D721Med (cell line): Measurements from ENCODE around the gene ADAT2.

ENCODE experiments used
- DNase-seq: peaks from one replicate; pipeline ENCODE4 v3.0.0; 2011; ENCODE audit warnings: low spot score; ENCODE audit not compliant: insufficient read length
- FAIRE-seq: peaks from 2 replicates; lab custom pipeline; 2011; peaks lifted over from hg19 to GRCh38; lab: Jason Lieb, UNC
- TF ChIP-seq, protein P1 (sequence below): IDR thresholded peaks from 2 replicates; pipeline ENCODE4 v1.5.1; 2012; ENCODE audit warnings: mild to moderate bottlenecking, control low read depth; ENCODE audit not compliant: insufficient read depth; ENCODE audit errors: missing control alignments

Gene ADAT2

DNA sequence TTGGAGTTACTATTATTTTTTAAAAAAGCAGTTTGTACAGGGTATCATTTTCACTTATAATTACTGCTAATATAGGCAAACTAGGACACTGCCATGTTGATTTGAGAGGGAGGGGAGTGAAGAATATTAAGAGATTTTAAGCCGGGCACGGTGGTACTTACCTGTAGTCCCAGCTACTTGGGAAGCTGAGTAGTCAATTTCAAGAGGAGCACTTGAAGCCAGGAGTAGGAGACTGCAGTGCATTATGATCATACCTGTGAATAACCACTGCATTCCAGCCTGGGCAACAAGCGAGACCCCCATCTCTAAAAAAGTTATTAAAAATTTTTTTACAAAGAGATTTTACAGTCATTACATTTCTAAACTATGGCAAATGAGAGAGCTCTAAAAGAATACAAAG is 35.7 kb downstream of the ADAT2 start:
- no peak for DNase-seq
- TF ChIP-seq, protein P1, sequence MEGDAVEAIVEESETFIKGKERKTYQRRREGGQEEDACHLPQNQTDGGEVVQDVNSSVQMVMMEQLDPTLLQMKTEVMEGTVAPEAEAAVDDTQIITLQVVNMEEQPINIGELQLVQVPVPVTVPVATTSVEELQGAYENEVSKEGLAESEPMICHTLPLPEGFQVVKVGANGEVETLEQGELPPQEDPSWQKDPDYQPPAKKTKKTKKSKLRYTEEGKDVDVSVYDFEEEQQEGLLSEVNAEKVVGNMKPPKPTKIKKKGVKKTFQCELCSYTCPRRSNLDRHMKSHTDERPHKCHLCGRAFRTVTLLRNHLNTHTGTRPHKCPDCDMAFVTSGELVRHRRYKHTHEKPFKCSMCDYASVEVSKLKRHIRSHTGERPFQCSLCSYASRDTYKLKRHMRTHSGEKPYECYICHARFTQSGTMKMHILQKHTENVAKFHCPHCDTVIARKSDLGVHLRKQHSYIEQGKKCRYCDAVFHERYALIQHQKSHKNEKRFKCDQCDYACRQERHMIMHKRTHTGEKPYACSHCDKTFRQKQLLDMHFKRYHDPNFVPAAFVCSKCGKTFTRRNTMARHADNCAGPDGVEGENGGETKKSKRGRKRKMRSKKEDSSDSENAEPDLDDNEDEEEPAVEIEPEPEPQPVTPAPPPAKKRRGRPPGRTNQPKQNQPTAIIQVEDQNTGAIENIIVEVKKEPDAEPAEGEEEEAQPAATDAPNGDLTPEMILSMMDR, result no peak
- no peak for FAIRE-seq

DNA sequence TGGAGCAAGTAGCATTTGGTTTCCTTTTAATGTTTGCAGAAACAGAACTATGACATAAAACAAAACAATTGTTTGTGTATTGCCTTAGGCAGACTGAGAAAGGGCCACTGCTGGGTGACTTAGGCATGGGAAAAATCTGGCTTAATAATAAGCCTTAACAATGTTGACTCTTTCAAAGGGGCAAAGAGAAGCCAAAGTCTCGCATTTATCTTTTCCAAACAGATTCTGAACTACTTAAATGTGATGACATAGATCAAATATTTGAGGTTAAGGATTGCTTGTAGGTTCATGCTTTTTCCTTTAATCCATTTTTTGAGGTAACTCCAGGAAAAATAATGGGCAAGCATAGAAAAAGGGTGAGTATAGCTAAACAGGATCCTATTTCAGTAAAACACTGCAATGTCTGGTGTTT is 39.6 kb downstream of the ADAT2 start:
- FAIRE-seq, result no peak
- no peak for DNase-seq

DNA sequence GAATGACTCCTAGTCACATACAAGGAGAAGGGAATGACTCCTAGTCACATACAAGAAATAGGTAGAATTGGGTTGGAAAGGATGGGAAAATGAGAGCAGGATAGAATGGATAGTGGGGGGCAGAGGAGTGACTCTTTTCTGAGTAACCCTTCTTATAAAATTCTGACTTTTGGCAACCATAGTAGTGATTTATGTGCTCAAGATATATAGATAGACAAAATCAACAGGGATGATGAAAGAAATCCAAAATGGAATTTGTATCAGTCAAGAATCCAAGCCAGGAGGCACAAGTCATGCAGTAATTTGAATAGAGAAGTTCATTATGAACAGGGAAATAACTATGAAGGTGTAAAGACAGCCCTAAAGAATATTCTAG is 41.7 kb downstream of the ADAT2 start:
- FAIRE-seq, result no peak
- no peak for DNase-seq
- TF ChIP-seq, protein P1, result no peak

More for the DNA sequence above, 39.6 kb downstream of the ADAT2 start:
- TF ChIP-seq, protein P1, result no peak

DNA sequence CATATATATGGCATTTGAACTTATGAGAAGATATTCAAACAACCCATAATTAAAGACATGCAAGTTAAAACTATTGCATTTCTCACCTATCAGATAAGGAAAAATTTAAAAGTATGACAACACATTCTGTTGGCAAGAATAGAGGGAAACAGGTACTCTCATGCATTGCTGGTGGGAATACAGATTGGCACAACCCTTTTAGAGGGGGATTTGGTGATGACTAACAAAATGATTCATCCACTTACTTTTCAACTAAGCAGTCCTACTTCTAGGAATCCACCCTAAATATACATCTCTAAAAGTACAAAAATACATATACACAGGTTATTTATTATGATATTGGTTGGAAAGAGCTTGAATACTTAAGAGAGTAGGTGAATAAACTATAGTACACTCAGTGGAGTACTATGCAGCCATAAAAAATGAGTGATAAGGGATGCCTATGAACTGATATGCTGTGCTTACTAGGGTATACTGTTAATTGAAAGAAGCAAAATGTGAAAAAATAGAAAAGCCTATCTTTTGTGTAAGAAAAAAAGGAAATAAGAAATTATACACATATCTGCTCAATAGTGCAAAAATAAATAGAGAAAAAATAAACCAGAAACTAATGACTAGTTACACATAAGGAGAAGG is 42.2 kb downstream of the ADAT2 start:
- DNase-seq, result no peak
- FAIRE-seq, result no peak

DNA sequence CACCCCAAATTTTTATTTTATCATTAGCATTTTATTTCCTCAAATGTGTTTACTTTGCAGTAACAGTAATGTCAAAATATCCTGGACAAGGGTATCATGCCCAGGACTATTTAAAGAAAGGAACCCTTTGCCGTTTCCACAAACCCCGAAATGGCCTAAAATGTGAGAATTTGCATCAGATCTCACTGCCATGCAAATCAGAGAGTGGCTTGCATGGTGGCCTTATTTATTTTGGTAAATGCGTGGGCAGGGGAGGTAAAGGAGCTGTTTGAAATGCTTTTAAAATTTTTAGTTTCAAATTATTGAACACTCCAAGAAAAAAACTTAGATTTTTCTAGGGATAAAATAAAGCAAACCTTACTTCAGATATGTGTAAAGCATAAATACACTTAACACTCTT is 43.8 kb downstream of the ADAT2 start:
- DNase-seq (no peak), FAIRE-seq (no peak)
- TF ChIP-seq, protein P1, result no peak

More for the DNA sequence above, 42.2 kb downstream of the ADAT2 start:
- TF ChIP-seq, protein P1, result no peak

DNA sequence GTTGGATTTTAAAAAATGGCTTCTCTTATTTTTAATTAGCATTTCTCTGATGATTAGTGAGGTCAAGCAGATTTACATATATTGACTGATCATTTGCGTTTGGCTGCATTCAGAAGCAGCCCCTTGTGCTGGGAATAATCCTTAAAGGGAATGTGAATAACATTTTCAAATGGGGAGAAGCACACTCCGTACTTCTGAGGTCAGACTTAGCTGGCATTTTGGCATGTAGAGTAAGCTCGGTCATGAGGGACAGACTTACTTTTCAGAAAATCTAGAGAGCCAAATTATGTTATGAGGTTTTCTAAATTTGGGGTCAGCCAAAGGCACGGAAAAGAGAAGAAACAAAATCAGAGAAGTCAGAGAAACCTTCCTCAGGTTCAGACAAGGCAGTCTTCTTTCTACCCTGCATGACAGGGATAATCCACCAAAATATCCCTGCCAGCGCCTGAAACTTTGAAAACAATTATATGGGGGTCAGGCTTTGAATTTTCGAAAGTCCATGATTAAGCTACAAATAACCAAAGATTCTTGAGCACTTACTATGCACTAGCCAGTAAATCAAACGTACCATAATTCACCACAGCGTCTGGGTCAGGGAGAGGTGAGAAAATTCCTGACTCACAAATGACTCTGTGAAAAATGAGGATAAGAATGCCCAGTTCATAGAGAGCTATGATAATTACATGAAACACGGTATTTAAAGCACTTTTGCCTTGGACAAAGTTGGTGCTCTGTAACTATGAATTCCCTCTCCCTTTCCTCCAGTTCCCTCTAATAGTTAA is 44.9 kb downstream of the ADAT2 start:
- DNase-seq, result no peak
- TF ChIP-seq, protein P1, result no peak
- FAIRE-seq, result no peak
